ENCODE measurements around the gene UBE2J2. TPM values are rescaled to one million over a fixed set of nuclear protein-coding genes. Genes with fewer than 3 reads are reported as not detected.

Gene UBE2J2
- total RNA-seq, 1 donor from 2014 or later = 49.3 TPM

- H3K4me3 ChIP-seq (ENCODE audit: low read depth, low read length) = no peak overlapping the region
- TF ChIP-seq CTCF (conservative IDR thresholded peaks at IDR 0.05; ENCODE audit: low read depth, low read length) = peak; percentile 38
- DNase-seq (ENCODE audit: low read depth) = no peak
Observed at GRCh38 chr1:1299686-1300351, 26.2 kb upstream of the UBE2J2 start.

- no peak overlapping the region for H3K4me3 ChIP-seq (ENCODE audit: low read depth, low read length)
- DNase-seq (ENCODE audit: low read depth) = no peak
- TF ChIP-seq CTCF (conservative IDR thresholded peaks at IDR 0.05; ENCODE audit: low read depth, low read length) = no peak
Observed at GRCh38 chr1:1298861-1299685, 25.4 kb upstream of the UBE2J2 start.

GRCh38 chr1:1297802-1298424 lies 24.3 kb upstream of the UBE2J2 start:
- DNase-seq (ENCODE audit: low read depth) = no peak
- no peak overlapping the region for H3K4me3 ChIP-seq (ENCODE audit: low read depth, low read length)
- TF ChIP-seq CTCF (conservative IDR thresholded peaks at IDR 0.05; ENCODE audit: low read depth, low read length) = no peak

GRCh38 chr1:1296070-1297061 lies 22.7 kb upstream of the UBE2J2 start:
- DNase-seq (ENCODE audit: low read depth) = no peak
- no peak overlapping the region for H3K4me3 ChIP-seq (ENCODE audit: low read depth, low read length)
- no peak for TF ChIP-seq CTCF (conservative IDR thresholded peaks at IDR 0.05; ENCODE audit: low read depth, low read length)

GRCh38 chr1:1295154-1295923 lies 21.7 kb upstream of the UBE2J2 start:
- no peak overlapping the region for H3K4me3 ChIP-seq (ENCODE audit: low read depth, low read length)
- DNase-seq (ENCODE audit: low read depth) = no peak
- no peak for TF ChIP-seq CTCF (conservative IDR thresholded peaks at IDR 0.05; ENCODE audit: low read depth, low read length)
